ENCODE data around the gene FCHSD2. TPM values are rescaled to one million over a fixed set of nuclear protein-coding genes. Genes with fewer than 3 reads are reported as not detected.
"Not testable (repeated sequence)": the region's sequence is repeated elsewhere in the genome, so short reads cannot be mapped to it uniquely, and the experiment has no call there.

The FCHSD2 gene
- total RNA-seq, 2 experiments from 2014 or later = 52.8 to 57.2 TPM

- Mint-ChIP-seq H3K27me3 (no peaks in the 10 kb centered on the region), H3K4me3 (no peak overlapping the region), H3K4me1 (peaks cover 38% of the 10 kb centered on the region), H3K27ac (no peak overlapping the region), H3K9me3 (no peaks in the 10 kb centered on the region), H3K36me3 (ENCODE audit: low read depth) (peaks cover 34% of the 10 kb centered on the region)
- CTCF ChIA-PET = interaction anchor here (0.5 to 2.0 kb wide), 11 partner anchors 8 to 405 kb away, joined by 3 to 13 read pairs (median 4); no protein-coding TSS in a partner anchor
- DNase-seq = peak; percentile 59
- POLR2A ChIA-PET = no interaction called here
Measured at GRCh38 chr11:72831521-72832300, 310.4 kb downstream of the FCHSD2 start.

GRCh38 chr11:72829884-72830533, 312.1 kb downstream of the FCHSD2 start:
- Mint-ChIP-seq H3K4me3 (no peak overlapping the region), H3K9me3 (no peaks in the 10 kb centered on the region), H3K4me1 (peaks cover 32% of the 10 kb centered on the region), H3K36me3 (ENCODE audit: low read depth) (peaks cover 35% of the 10 kb centered on the region), H3K27me3 (no peaks in the 10 kb centered on the region), H3K27ac (no peak overlapping the region)
- DNase-seq = no peak
- ChIA-PET CTCF (interaction anchor here (1.3 to 2.0 kb wide), 6 partner anchors 14 to 347 kb away, joined by 3 to 5 read pairs (median 4); no protein-coding TSS in a partner anchor), POLR2A (no interaction called here)

- Mint-ChIP-seq H3K27ac (peak overlapping the region; percentile 83), H3K36me3 (ENCODE audit: low read depth) (peaks cover 39% of the 10 kb centered on the region), H3K27me3 (no peaks in the 10 kb centered on the region), H3K9me3 (no peaks in the 10 kb centered on the region), H3K4me1 (peaks cover 29% of the 10 kb centered on the region), H3K4me3 (no peak overlapping the region)
- POLR2A ChIA-PET = no interaction called here
- CTCF ChIA-PET = interaction anchor here (1.3 to 2.2 kb wide), 6 partner anchors 16 to 348 kb away, joined by 3 to 12 read pairs (median 5); no protein-coding TSS in a partner anchor
- no peak for DNase-seq
Measured at GRCh38 chr11:72829178-72829577, 312.9 kb downstream of the FCHSD2 start.

DNA sequence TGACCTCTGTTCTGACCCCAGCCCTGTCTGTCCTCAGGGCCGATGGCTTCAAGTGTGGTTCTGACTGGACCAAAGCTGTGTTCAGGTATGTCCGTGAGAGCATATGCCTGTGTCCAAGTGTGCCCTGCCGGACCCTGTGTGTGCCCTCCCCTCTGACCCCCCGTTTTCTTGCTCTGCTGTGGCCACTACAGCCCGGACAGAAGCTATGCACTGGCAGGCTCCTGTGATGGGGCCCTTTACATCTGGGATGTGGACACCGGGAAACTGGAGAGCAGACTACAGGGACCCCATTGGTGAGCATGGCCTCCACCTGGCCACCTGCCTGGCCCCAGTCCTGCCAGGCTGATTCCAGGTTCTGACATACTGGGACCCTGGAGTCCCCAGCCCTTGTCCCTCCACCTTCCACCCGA, 313.4 kb downstream of the FCHSD2 start:
- Mint-ChIP-seq H3K27ac (peak overlapping the region; percentile 83), H3K27me3 (no peaks in the 10 kb centered on the region), H3K4me1 (peaks cover 29% of the 10 kb centered on the region), H3K9me3 (no peaks in the 10 kb centered on the region), H3K4me3 (no peak overlapping the region), H3K36me3 (ENCODE audit: low read depth) (peaks cover 41% of the 10 kb centered on the region)
- CTCF ChIA-PET = interaction anchor here (1.0 to 2.2 kb wide), 6 partner anchors 16 to 349 kb away, joined by 3 to 12 read pairs (median 4); partner anchors contain the start of gene STARD10
- no peak for DNase-seq
- POLR2A ChIA-PET = no interaction called here

DNA sequence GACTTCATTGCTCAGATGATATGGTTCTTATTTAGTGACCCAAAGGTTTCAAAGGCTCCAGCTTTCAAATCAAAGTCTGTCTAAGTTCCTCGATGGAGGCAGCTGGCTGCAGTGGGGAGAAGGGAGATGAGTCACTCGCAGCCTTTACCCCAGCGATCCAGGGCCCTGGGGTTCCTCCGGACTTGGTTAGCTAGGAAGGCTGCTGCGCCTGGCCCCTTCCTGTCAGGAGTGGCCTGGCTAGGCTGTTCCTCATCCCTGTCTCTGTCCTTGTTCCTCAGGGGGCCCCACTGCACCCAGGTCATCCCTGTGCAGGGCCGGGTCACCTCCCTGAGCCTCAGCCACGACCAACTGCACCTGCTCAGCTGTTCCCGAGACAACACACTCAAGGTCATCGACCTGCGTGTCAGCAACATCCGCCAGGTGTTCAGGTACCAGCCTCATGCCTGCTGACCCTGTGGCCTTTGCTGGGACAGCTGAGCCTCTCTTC, 314.0 kb downstream of the FCHSD2 start:
- CTCF ChIA-PET = interaction anchor here (0.6 to 3.1 kb wide), 9 partner anchors 12 to 415 kb away, joined by 3 to 12 read pairs (median 4); partner anchors contain the start of gene STARD10
- Mint-ChIP-seq H3K9me3 (no peaks in the 10 kb centered on the region), H3K27me3 (no peaks in the 10 kb centered on the region), H3K36me3 (ENCODE audit: low read depth) (peaks cover 45% of the 10 kb centered on the region), H3K27ac (peak overlapping the region; percentile 83), H3K4me3 (no peak overlapping the region), H3K4me1 (peaks cover 29% of the 10 kb centered on the region)
- DNase-seq = no peak
- POLR2A ChIA-PET = interaction anchor here (1.0 to 1.2 kb wide), 2 partner anchors 9 to 103 kb away, joined by 3 read pairs; no protein-coding TSS in a partner anchor

DNA sequence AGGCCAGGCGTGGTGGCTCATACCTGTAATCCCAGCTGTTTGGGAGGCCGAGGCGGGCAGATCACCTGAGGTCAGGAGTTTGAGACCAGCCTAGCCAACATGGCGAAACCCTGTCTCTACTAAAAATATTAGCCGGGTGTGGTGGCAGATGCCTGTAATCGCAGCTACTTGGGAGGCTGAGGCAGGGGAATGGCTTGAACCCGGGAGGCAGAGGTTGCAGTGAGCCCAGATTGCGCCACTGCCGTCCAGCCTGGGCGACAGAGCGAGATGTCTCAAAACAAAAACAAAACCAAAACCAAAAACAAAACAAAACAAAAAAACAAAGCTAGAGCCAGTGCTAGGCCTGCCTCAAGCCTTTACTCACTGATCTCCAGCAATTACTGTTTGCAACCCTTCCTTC, 314.5 kb downstream of the FCHSD2 start:
- H3K9me3 Mint-ChIP-seq, H3K4me3 Mint-ChIP-seq, H3K27me3 Mint-ChIP-seq: not testable (repeated sequence)
- H3K4me1 Mint-ChIP-seq = peaks cover 29% of the 10 kb centered on the region
- peak overlapping the region; percentile 83 for H3K27ac Mint-ChIP-seq
- ChIA-PET POLR2A (interaction anchor here (1.0 to 1.2 kb wide), 2 partner anchors 9 to 103 kb away, joined by 3 read pairs; no protein-coding TSS in a partner anchor), CTCF (interaction anchor here (0.6 to 3.1 kb wide), 8 partner anchors 12 to 415 kb away, joined by 3 to 12 read pairs (median 4); partner anchors contain the start of gene STARD10)
- DNase-seq = peak; percentile 37
- H3K36me3 Mint-ChIP-seq (ENCODE audit: low read depth) = peaks cover 46% of the 10 kb centered on the region

DNA sequence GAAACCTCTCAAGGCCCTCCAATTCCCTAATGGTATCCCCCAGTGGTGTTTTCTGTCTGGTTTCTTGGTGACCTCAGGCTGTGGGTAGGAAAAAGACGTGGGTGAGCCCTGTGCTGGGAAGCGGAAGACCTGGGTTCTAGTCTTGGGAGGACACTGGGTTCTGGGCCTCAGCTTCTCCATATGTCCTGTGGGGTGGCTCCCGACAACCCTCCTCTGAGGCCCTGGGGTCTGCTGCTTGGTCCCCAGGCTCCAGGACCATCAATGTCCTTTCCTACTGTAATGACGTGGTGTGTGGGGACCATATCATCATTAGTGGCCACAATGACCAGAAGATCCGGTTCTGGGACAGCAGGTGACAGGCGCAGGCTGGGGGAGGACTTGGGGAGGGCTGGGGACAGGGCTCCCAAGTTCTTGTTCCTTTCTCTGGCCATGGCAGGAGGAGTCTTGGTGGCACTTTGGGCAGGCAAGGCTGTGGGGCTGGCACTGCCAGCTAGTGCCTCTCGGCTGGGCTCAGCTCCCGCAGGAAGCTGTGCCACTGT, 315.1 kb downstream of the FCHSD2 start:
- DNase-seq = no peak
- H3K27me3 Mint-ChIP-seq = no peaks in the 10 kb centered on the region
- POLR2A ChIA-PET = interaction anchor here (1.2 kb wide), 1 partner anchor 102 kb away, joined by 3 read pairs; no protein-coding TSS in a partner anchor

GRCh38 chr11:72826191-72826941, 315.8 kb downstream of the FCHSD2 start:
- peaks cover 26% of the 10 kb centered on the region for H3K4me1 Mint-ChIP-seq
- H3K36me3 Mint-ChIP-seq (ENCODE audit: low read depth) = peaks cover 41% of the 10 kb centered on the region
- no peak overlapping the region for H3K27ac Mint-ChIP-seq
- H3K9me3 Mint-ChIP-seq = no peaks in the 10 kb centered on the region
- CTCF ChIA-PET = interaction anchor here (1.0 to 3.1 kb wide), 2 partner anchors 13 to 316 kb away, joined by 3 to 11 read pairs; partner anchors contain the start of gene FCHSD2
- POLR2A ChIA-PET = no interaction called here
- no peak overlapping the region for H3K4me3 Mint-ChIP-seq
- no peak for DNase-seq
- no peaks in the 10 kb centered on the region for H3K27me3 Mint-ChIP-seq

More for the DNA sequence above, 315.1 kb downstream of the FCHSD2 start:
- CTCF ChIA-PET = interaction anchor here (1.2 to 3.1 kb wide), 3 partner anchors 11 to 102 kb away, joined by 4 to 12 read pairs (median 11); no protein-coding TSS in a partner anchor
- H3K27ac Mint-ChIP-seq = peak overlapping the region; percentile 83
- H3K4me3 Mint-ChIP-seq = no peak overlapping the region
- peaks cover 44% of the 10 kb centered on the region for H3K36me3 Mint-ChIP-seq (ENCODE audit: low read depth)
- H3K9me3 Mint-ChIP-seq = no peaks in the 10 kb centered on the region
- H3K4me1 Mint-ChIP-seq = peaks cover 29% of the 10 kb centered on the region

- H3K36me3 Mint-ChIP-seq (ENCODE audit: low read depth) = peaks cover 44% of the 10 kb centered on the region
- no peaks in the 10 kb centered on the region for H3K9me3 Mint-ChIP-seq
- H3K4me3 Mint-ChIP-seq = no peak overlapping the region
- ChIA-PET POLR2A (no interaction called here), CTCF (interaction anchor here (1.0 to 3.1 kb wide), 2 partner anchors 13 to 317 kb away, joined by 3 to 11 read pairs; partner anchors contain the start of gene FCHSD2)
- H3K4me1 Mint-ChIP-seq = peaks cover 26% of the 10 kb centered on the region
- H3K27ac Mint-ChIP-seq = no peak overlapping the region
- DNase-seq = no peak
- H3K27me3 Mint-ChIP-seq = no peaks in the 10 kb centered on the region
Measured at GRCh38 chr11:72825661-72826060, 316.5 kb downstream of the FCHSD2 start.

DNA sequence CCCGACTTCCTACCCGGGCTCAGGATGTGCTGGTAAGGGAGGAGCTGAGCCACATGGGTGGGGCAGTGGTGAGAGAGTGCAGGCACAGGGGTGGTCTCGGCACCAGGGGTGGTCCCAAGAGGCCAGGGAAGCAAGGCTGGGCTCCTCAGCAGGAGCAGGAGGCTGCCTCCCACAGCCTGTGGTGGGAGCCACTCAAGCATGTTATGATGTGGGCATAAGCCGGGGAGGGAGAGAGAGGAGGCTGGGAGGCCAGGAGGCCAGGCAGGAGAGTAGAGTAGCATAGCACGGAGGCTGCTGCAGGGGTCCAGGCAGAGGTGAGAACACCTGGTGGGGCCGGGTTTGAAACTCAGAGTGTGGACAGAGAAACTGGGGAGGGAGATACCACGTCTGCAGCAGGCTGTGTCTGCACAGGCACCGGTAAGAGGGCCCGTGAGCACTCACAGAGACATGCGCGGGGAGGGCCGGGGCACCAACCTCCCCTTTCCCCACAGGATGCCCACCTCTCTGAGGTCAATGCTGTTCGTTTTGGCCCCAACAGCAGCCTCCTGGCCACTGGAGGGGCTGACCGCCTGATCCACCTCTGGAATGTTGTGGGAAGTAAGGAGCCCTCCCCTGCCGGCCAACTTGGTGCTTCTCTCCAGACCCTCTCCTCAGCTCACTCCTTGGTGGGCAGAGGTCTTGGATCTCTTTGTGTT, 317.2 kb downstream of the FCHSD2 start:
- H3K36me3 Mint-ChIP-seq (ENCODE audit: low read depth) = peaks cover 40% of the 10 kb centered on the region
- H3K4me3 Mint-ChIP-seq = no peak overlapping the region
- no peaks in the 10 kb centered on the region for H3K27me3 Mint-ChIP-seq
- H3K9me3 Mint-ChIP-seq = no peaks in the 10 kb centered on the region
- no peak for DNase-seq
- H3K4me1 Mint-ChIP-seq = peaks cover 26% of the 10 kb centered on the region
- H3K27ac Mint-ChIP-seq = no peak overlapping the region
- POLR2A ChIA-PET = no interaction called here
- CTCF ChIA-PET = interaction anchor here (1.5 to 3.1 kb wide), 2 partner anchors 12 kb away, joined by 5 to 11 read pairs; no protein-coding TSS in a partner anchor

DNA sequence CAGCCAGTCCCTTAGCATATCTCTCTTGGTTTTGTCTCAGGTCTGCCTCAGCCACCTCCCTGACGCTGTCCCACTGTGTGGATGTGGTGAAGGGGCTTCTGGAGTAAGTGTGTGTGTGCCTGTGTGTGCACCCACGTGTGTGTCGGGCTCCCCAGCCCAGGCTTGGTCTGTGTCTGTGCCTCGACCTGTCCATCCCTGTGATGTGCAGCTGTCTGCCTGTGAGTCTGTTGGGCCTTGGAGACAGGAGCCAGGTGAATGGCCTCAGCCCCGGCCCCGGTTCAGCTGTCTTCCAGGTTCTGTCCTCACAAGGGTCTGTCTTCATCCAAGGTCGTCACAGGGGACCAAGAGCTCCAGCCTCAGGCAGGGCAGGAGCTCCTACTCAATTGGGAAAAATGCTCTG, 318.1 kb downstream of the FCHSD2 start:
- DNase-seq = no peak
- ChIA-PET POLR2A (no interaction called here), CTCF (interaction anchor here (1.5 kb wide), 1 partner anchor 11 kb away, joined by 5 read pairs; no protein-coding TSS in a partner anchor)
- Mint-ChIP-seq H3K27me3 (no peaks in the 10 kb centered on the region), H3K9me3 (no peaks in the 10 kb centered on the region), H3K27ac (no peak overlapping the region), H3K36me3 (ENCODE audit: low read depth) (peaks cover 39% of the 10 kb centered on the region), H3K4me3 (no peak overlapping the region), H3K4me1 (peaks cover 28% of the 10 kb centered on the region)

Measured in activated CD4-positive, alpha-beta T cell treated with anti-CD3 and anti-CD28 coated beads, Interleukin-2, amount 10 ng/mL, durations not matched to agents 7 days and 5 days (primary cell).